Stimulated activated memory B cell treated with anti-CD40 and anti-IgM and Interleukin-4, amounts not matched to agents 10 μg/mL and 1 μg/mL and 100 μg/mL, for 72 hours (primary cell): ENCODE measurements around the gene PHRF1.
A peak's percentile ranks its signal among the peaks of the same experiment; 100 is the strongest.

Experiments
- ATAC-seq: fragments of 150-1000 bp; cut with Tn5 transposase; 2 replicates; pipeline ENCODE4 v1.10.0; 2021
- H3K27ac Mint-ChIP-seq: one replicate; pipeline ENCODE4 v1.8.0; 2022; ENCODE audit warnings: mild to moderate bottlenecking, mixed read lengths
- H3K27me3 Mint-ChIP-seq: one replicate; pipeline ENCODE4 v1.8.0; 2022; ENCODE audit warnings: mixed read lengths
- H3K36me3 Mint-ChIP-seq: one replicate; pipeline ENCODE4 v1.8.0; 2022; ENCODE audit warnings: mixed read lengths
- H3K4me1 Mint-ChIP-seq: one replicate; pipeline ENCODE4 v1.8.0; 2022; ENCODE audit warnings: mixed read lengths
- H3K4me3 Mint-ChIP-seq: one replicate; pipeline ENCODE4 v1.8.0; 2022; ENCODE audit warnings: mild to moderate bottlenecking, moderate library complexity, mixed read lengths
- H3K9me3 Mint-ChIP-seq: one replicate; pipeline ENCODE4 v1.8.0; 2022; ENCODE audit warnings: mixed read lengths

The PHRF1 gene

DNA sequence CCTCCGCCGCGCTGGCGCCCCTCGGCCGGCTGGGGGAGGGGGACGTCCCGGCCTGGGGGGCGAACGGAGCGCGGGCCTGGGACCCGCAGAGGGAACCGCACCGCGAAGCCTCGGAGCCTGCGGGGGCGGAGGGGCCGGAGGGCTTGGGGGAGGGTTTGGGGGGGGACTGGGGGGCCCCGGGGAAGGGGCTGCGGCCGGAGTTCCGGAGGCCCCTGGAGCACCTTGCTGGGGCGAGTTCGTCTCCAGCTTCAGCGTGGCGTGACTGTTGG is 51.0 kb downstream of the PHRF1 start:
- Mint-ChIP-seq H3K27ac (no peak overlapping the region), H3K4me1 (peaks cover 26% of the 10 kb centered on the region)
- ATAC-seq: no peak

DNA sequence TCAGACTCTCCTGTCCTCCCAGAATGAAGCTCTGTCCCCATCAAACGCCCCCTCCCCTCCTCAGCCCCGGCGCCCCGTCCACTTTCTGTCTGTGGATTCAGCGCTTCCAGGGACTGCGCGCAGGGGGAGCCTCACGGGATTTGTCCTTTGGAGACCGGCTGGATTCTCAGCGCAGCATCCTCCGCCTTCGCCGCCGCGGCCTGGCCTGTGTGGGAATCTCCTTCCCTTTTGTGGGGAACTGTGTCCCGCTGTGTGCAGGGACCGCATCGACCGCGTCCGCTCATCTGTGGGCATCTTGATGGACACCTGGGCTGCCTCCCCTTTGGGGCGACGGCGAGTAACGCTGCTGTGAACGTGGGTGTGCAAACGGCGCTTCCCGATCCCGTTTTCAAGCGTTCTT is 51.8 kb downstream of the PHRF1 start:
- Mint-ChIP-seq H3K27me3 (peaks cover 38% of the 10 kb centered on the region), H3K4me1 (peaks cover 26% of the 10 kb centered on the region), H3K27ac (no peak overlapping the region), H3K9me3 (peaks cover 3% of the 10 kb centered on the region), H3K36me3 (peaks cover 13% of the 10 kb centered on the region), H3K4me3 (peak overlapping the region; percentile 68)
- ATAC-seq: no peak

More for the DNA sequence above, 51.0 kb downstream of the PHRF1 start:
- peaks cover 3% of the 10 kb centered on the region for H3K9me3 Mint-ChIP-seq
- H3K27me3 Mint-ChIP-seq: peaks cover 41% of the 10 kb centered on the region
- peaks cover 21% of the 10 kb centered on the region for H3K36me3 Mint-ChIP-seq
- H3K4me3 Mint-ChIP-seq: no peak overlapping the region

GRCh38 chr11:629237-629583 is 52.9 kb downstream of the PHRF1 start:
- H3K27me3 Mint-ChIP-seq: peaks cover 30% of the 10 kb centered on the region
- ATAC-seq: no peak
- H3K4me1 Mint-ChIP-seq: peaks cover 26% of the 10 kb centered on the region
- H3K36me3 Mint-ChIP-seq: peaks cover 7% of the 10 kb centered on the region
- peak overlapping the region; percentile 68 for H3K4me3 Mint-ChIP-seq
- peak overlapping the region; percentile 71 for H3K27ac Mint-ChIP-seq
- peaks cover 3% of the 10 kb centered on the region for H3K9me3 Mint-ChIP-seq

- Mint-ChIP-seq H3K36me3 (peaks cover 7% of the 10 kb centered on the region), H3K27me3 (peaks cover 25% of the 10 kb centered on the region), H3K27ac (no peak overlapping the region), H3K4me1 (peaks cover 26% of the 10 kb centered on the region), H3K4me3 (no peak overlapping the region), H3K9me3 (peaks cover 3% of the 10 kb centered on the region)
- ATAC-seq: no peak
These were observed 54.6 kb downstream of the PHRF1 start for GRCh38 chr11:630871-631270.

- H3K27me3 Mint-ChIP-seq: peaks cover 42% of the 10 kb centered on the region
- H3K9me3 Mint-ChIP-seq: no peaks in the 10 kb centered on the region
- peaks cover 14% of the 10 kb centered on the region for H3K4me1 Mint-ChIP-seq
- no peak overlapping the region for H3K4me3 Mint-ChIP-seq
- no peak overlapping the region for H3K27ac Mint-ChIP-seq
- no peak for ATAC-seq
- H3K36me3 Mint-ChIP-seq: no peaks in the 10 kb centered on the region
These were observed 59.8 kb downstream of the PHRF1 start for GRCh38 chr11:635945-636510.

DNA sequence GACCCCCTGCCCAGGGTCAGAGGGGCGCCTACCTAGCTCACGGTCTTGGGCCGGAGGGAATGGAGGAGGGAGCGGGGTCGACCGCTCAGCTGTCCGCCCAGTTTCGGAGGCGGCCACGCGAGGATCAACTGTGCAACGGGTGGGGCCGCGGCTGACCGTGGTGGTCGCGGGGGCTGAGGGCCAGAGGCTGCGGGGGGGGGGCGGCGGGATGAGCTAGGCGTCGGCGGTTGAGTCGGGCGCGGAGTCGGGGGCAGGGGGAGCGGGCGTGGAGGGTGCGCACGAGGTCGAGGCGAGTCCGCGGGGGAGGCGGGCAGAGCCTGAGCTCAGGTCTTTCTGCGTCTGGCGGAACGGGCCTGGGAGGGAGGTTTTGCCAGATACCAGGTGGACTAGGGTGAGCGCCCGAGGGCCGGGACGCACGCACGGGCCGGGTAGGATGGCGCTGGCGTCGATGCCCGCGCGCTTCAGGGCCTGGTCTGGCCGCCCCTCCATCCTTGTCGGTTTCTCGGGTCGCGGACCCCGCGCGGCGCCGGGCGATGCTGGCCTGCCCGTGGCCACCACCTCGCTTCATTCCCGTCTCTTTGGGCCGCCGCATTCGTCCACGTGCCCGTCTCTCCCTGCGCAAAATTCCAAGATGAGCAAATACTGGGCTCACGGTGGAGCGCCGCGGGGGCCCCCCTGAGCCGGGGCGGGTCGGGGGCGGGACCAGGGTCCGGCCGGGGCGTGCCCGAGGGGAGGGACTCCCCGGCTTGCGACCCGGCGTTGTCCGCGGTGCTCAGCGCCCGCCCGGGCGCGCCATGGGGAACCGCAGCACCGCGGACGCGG is 60.5 kb downstream of the PHRF1 start, which contains the start of gene DRD4:
Gene DRD4, plus strand, starts transcription at position 759 of the 822 bp plus-strand sequence. Its CDS starts 36 bp downstream, at position 795.
- Mint-ChIP-seq H3K27ac (no peak within 1 kb of the TSS), H3K4me3 (peak within 1 kb of the TSS; percentile 30), H3K36me3 (no peaks in the 10 kb centered on the region), H3K27me3 (peaks cover 42% of the 10 kb centered on the region), H3K9me3 (no peaks in the 10 kb centered on the region), H3K4me1 (peaks cover 14% of the 10 kb centered on the region)
- peak; percentile 59 for ATAC-seq

GRCh38 chr11:637333-637592 is 61.0 kb downstream of the PHRF1 start:
- Mint-ChIP-seq H3K27ac (no peak overlapping the region), H3K9me3 (no peaks in the 10 kb centered on the region), H3K4me3 (peak overlapping the region; percentile 30), H3K27me3 (peaks cover 42% of the 10 kb centered on the region), H3K36me3 (no peaks in the 10 kb centered on the region), H3K4me1 (peaks cover 14% of the 10 kb centered on the region)
- no peak for ATAC-seq

DNA sequence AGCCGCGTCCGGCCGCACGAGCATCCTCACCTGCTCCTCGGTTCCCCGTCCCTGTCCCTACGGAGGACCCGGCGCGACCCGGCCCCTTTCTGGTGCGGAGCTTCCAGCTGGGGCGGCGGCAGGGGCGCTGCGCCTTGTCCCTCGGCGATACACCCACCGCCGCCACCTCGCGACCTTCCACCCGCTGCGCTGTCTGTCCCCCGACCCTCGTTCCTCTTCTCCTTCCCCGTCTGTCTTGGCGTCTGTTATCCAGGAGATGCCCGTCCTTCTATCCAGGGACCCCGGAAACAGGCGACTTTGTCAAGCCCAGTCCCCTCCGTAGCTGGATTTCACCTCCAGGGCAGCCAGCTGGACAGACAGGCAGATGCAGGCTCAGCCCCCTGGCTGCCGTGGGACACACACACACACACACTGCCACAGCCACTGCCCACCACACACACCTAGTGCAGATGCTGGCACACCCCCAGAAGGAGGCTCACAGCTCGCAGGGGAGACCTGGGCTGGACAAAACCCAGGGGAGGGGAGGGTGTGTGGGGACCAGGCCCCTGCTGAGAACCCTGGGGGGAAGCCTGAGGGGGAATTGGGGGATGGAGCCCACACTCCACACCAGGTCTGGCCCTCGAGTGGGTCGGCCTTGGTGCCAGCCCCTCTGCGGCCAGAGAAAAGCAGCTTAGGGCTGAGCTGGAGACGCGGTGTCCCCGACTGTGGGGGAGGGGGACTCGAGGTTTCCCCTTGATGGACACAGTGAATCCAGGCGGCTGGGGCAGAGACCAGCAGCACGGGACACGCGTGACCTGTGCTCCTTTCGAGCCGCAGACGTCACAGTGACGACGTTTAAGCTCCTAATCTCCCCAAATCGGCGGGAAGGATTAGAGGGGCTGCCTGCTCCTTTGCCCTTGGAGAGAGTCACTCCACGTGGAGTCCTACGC is 61.6 kb downstream of the PHRF1 start:
- H3K27ac Mint-ChIP-seq: no peak overlapping the region
- H3K4me3 Mint-ChIP-seq: peak overlapping the region; percentile 30
- peaks cover 42% of the 10 kb centered on the region for H3K27me3 Mint-ChIP-seq
- peaks cover 14% of the 10 kb centered on the region for H3K4me1 Mint-ChIP-seq
- no peak for ATAC-seq
- no peaks in the 10 kb centered on the region for H3K36me3 Mint-ChIP-seq
- no peaks in the 10 kb centered on the region for H3K9me3 Mint-ChIP-seq

GRCh38 chr11:638631-639331 is 62.5 kb downstream of the PHRF1 start:
- Mint-ChIP-seq H3K27ac (no peak overlapping the region), H3K4me3 (peak overlapping the region; percentile 36), H3K27me3 (peaks cover 42% of the 10 kb centered on the region), H3K4me1 (peaks cover 14% of the 10 kb centered on the region), H3K9me3 (no peaks in the 10 kb centered on the region), H3K36me3 (no peaks in the 10 kb centered on the region)
- ATAC-seq: no peak

DNA sequence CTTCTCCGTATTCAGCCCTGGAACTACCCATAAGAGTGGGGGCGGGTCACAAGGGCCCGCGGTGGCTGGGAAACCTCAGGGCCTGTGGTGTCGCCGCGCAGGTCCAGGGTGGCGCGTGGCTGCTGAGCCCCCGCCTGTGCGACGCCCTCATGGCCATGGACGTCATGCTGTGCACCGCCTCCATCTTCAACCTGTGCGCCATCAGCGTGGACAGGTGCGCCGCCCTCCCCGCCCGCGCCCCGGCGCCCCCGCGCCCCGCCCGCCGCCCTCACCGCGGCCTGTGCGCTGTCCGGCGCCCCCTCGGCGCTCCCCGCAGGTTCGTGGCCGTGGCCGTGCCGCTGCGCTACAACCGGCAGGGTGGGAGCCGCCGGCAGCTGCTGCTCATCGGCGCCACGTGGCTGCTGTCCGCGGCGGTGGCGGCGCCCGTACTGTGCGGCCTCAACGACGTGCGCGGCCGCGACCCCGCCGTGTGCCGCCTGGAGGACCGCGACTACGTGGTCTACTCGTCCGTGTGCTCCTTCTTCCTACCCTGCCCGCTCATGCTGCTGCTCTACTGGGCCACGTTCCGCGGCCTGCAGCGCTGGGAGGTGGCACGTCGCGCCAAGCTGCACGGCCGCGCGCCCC is 63.2 kb downstream of the PHRF1 start:
- Mint-ChIP-seq H3K27ac (no peak overlapping the region), H3K4me1 (peaks cover 14% of the 10 kb centered on the region), H3K4me3 (no peak overlapping the region), H3K36me3 (peaks cover 5% of the 10 kb centered on the region), H3K27me3 (peaks cover 42% of the 10 kb centered on the region), H3K9me3 (no peaks in the 10 kb centered on the region)
- ATAC-seq: no peak

- Mint-ChIP-seq H3K27me3 (peaks cover 42% of the 10 kb centered on the region), H3K9me3 (no peaks in the 10 kb centered on the region), H3K27ac (no peak overlapping the region), H3K36me3 (peaks cover 6% of the 10 kb centered on the region), H3K4me3 (peak overlapping the region; percentile 32), H3K4me1 (peaks cover 14% of the 10 kb centered on the region)
- ATAC-seq: no peak
These were observed 63.9 kb downstream of the PHRF1 start for GRCh38 chr11:640021-640706.

DNA sequence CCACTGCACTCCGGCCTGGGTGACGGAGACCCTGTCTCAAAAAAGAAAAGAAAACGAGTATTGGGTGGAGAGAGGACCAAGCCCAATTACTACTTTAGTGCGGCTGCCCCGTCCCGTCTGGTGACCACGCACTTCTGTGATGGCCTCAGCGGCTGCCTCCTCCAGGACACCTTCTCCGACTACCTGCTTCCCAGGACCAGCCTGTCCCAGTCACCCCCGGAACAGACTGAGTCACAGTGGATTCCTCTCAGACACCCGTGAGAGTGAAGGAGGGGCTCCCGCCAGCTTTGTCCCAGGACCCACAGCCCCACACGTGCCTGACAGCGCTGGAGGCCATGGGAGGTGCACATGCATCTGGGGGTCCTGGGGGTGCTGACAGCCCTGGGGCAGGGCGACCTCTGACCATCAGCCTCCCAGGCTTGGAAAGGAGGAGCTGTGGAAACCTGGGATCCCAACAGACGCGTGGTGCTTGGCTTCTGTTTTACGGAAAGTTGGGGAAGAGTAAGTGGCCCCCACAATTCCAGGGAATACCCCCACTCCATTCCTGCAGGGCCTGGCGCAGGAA is 65.6 kb downstream of the PHRF1 start:
- Mint-ChIP-seq H3K27me3 (peaks cover 30% of the 10 kb centered on the region), H3K4me3 (no peak overlapping the region), H3K27ac (peak overlapping the region; percentile 34), H3K36me3 (peaks cover 6% of the 10 kb centered on the region), H3K4me1 (peaks cover 14% of the 10 kb centered on the region), H3K9me3 (no peaks in the 10 kb centered on the region)
- no peak for ATAC-seq

- H3K27me3 Mint-ChIP-seq: peaks cover 16% of the 10 kb centered on the region
- peaks cover 6% of the 10 kb centered on the region for H3K36me3 Mint-ChIP-seq
- no peak overlapping the region for H3K4me3 Mint-ChIP-seq
- ATAC-seq: no peak
- no peaks in the 10 kb centered on the region for H3K9me3 Mint-ChIP-seq
- peaks cover 8% of the 10 kb centered on the region for H3K4me1 Mint-ChIP-seq
- no peak overlapping the region for H3K27ac Mint-ChIP-seq
These were observed 67.1 kb downstream of the PHRF1 start for GRCh38 chr11:643366-643765.
